ENCODE results near the gene PPP4R4. TPM values are rescaled to one million over a fixed set of nuclear protein-coding genes. Genes with fewer than 3 reads are reported as not detected.
A peak's percentile ranks its signal among the peaks of the same experiment; 100 is the strongest.
"Not testable (repeated sequence)": the region's sequence is repeated elsewhere in the genome, so short reads cannot be mapped to it uniquely, and the experiment has no call there.

PPP4R4 gene
- total RNA-seq, 1 donor from 2014 or later = not detected

GRCh38 chr14:94139421-94139820, 34.7 kb upstream of the PPP4R4 start:
- DNase-seq = no peak
- no peak for ATAC-seq (ENCODE audit: poor library complexity)
- intact Hi-C loops (cut with DNase I) = loop anchor here (5.0 kb wide), 1 partner anchor 102 kb away; no protein-coding TSS in a partner anchor

- no peak for DNase-seq
- no peak for ATAC-seq (ENCODE audit: poor library complexity)
- intact Hi-C loops (cut with DNase I) = no loop called here
These were observed 31.9 kb upstream of the PPP4R4 start for GRCh38 chr14:94142247-94142646.

- ATAC-seq (ENCODE audit: poor library complexity) (no peak), DNase-seq (no peak)
- intact Hi-C loops (cut with DNase I) = no loop called here
These were observed 31.3 kb upstream of the PPP4R4 start for GRCh38 chr14:94142836-94143235.

- DNase-seq = no peak
- no peak for ATAC-seq (ENCODE audit: poor library complexity)
- intact Hi-C loops (cut with DNase I) = no loop called here
These were observed 30.9 kb upstream of the PPP4R4 start for GRCh38 chr14:94143239-94143638.

- DNase-seq = no peak
- intact Hi-C loops (cut with DNase I) = no loop called here
- no peak for ATAC-seq (ENCODE audit: poor library complexity)
These were observed 30.4 kb upstream of the PPP4R4 start for GRCh38 chr14:94143711-94144110.

- intact Hi-C loops (cut with DNase I) = no loop called here
- ATAC-seq (ENCODE audit: poor library complexity) = no peak
These were observed 29.4 kb upstream of the PPP4R4 start for GRCh38 chr14:94144765-94145164.

GRCh38 chr14:94145902-94146527, 28.1 kb upstream of the PPP4R4 start:
- DNase-seq (no peak), ATAC-seq (ENCODE audit: poor library complexity) (no peak)
- intact Hi-C loops (cut with DNase I) = no loop called here

More at GRCh38 chr14:94144765-94145164, 29.4 kb upstream of the PPP4R4 start:
- no peak for DNase-seq

- intact Hi-C loops (cut with DNase I) = no loop called here
- DNase-seq (no peak), ATAC-seq (ENCODE audit: poor library complexity) (no peak)
These were observed 21.4 kb upstream of the PPP4R4 start for GRCh38 chr14:94152676-94153075.

GRCh38 chr14:94153750-94154342, 20.3 kb upstream of the PPP4R4 start:
- ATAC-seq (ENCODE audit: poor library complexity) = no peak
- no peak for DNase-seq
- intact Hi-C loops (cut with DNase I) = no loop called here

GRCh38 chr14:94156143-94156542, 18.0 kb upstream of the PPP4R4 start:
- intact Hi-C loops (cut with DNase I); DNase-seq; ATAC-seq (ENCODE audit: poor library complexity): not testable (repeated sequence)

- ATAC-seq (ENCODE audit: poor library complexity) = peak; percentile 95
- intact Hi-C loops (cut with DNase I) = no loop called here
- DNase-seq = no peak
These were observed 16.9 kb upstream of the PPP4R4 start for GRCh38 chr14:94157197-94157596.

- ATAC-seq (ENCODE audit: poor library complexity) = no peak
- no peak for DNase-seq
- intact Hi-C loops (cut with DNase I) = no loop called here
These were observed 15.8 kb upstream of the PPP4R4 start for GRCh38 chr14:94158239-94158883.

GRCh38 chr14:94161058-94161457, 13.1 kb upstream of the PPP4R4 start:
- DNase-seq (no peak), ATAC-seq (ENCODE audit: poor library complexity) (no peak)
- intact Hi-C loops (cut with DNase I) = no loop called here

GRCh38 chr14:94161981-94162380, 12.1 kb upstream of the PPP4R4 start:
- intact Hi-C loops (cut with DNase I) = no loop called here
- no peak for DNase-seq
- ATAC-seq (ENCODE audit: poor library complexity) = peak; percentile 33

- no peak for ATAC-seq (ENCODE audit: poor library complexity)
- intact Hi-C loops (cut with DNase I) = no loop called here
- no peak for DNase-seq
These were observed 11.7 kb upstream of the PPP4R4 start for GRCh38 chr14:94162466-94162865.

GRCh38 chr14:94163796-94164195, 10.3 kb upstream of the PPP4R4 start:
- no peak for ATAC-seq (ENCODE audit: poor library complexity)

GRCh38 chr14:94164685-94165431, 9.3 kb upstream of the PPP4R4 start:
- intact Hi-C loops (cut with DNase I) = no loop called here
- no peak for ATAC-seq (ENCODE audit: poor library complexity)
- no peak for DNase-seq

More at GRCh38 chr14:94163796-94164195, 10.3 kb upstream of the PPP4R4 start:
- DNase-seq = no peak
- intact Hi-C loops (cut with DNase I) = no loop called here

GRCh38 chr14:94165744-94166143, 8.4 kb upstream of the PPP4R4 start:
- intact Hi-C loops (cut with DNase I) = no loop called here
- DNase-seq (no peak), ATAC-seq (ENCODE audit: poor library complexity) (no peak)

- DNase-seq = no peak
- no peak for ATAC-seq (ENCODE audit: poor library complexity)
- intact Hi-C loops (cut with DNase I) = no loop called here
These were observed 4.0 kb upstream of the PPP4R4 start for GRCh38 chr14:94170136-94170535.

All from Right ventricle myocardium superior (tissue), 1 donor.